Measurements from ENCODE around the gene SCN3B.

GRCh38 chr11:123677510-123677909, 23.1 kb upstream of the SCN3B start:
- TF ChIP-seq CTCF (conservative IDR thresholded peaks at IDR 0.05; ENCODE audit: low read length) (no peak), EZH2phosphoT487 (IDR thresholded peaks at IDR 0.05; ENCODE audit: borderline replicate concordance, low read depth, low read length) (no peak)

Data from OCI-LY7 (cell line).